ENCODE data around the gene SKI. TPM values are rescaled to one million over a fixed set of nuclear protein-coding genes. Genes with fewer than 3 reads are reported as not detected.
A peak's percentile ranks its signal among the peaks of the same experiment; 100 is the strongest.

Gene SKI
- total and polyA plus RNA-seq, 9 of the 15 experiments (the other 6 are each of a cell fraction or from before 2014, with no cell fraction given): 0.10 to 60.5 (median 4.6) TPM

DNA sequence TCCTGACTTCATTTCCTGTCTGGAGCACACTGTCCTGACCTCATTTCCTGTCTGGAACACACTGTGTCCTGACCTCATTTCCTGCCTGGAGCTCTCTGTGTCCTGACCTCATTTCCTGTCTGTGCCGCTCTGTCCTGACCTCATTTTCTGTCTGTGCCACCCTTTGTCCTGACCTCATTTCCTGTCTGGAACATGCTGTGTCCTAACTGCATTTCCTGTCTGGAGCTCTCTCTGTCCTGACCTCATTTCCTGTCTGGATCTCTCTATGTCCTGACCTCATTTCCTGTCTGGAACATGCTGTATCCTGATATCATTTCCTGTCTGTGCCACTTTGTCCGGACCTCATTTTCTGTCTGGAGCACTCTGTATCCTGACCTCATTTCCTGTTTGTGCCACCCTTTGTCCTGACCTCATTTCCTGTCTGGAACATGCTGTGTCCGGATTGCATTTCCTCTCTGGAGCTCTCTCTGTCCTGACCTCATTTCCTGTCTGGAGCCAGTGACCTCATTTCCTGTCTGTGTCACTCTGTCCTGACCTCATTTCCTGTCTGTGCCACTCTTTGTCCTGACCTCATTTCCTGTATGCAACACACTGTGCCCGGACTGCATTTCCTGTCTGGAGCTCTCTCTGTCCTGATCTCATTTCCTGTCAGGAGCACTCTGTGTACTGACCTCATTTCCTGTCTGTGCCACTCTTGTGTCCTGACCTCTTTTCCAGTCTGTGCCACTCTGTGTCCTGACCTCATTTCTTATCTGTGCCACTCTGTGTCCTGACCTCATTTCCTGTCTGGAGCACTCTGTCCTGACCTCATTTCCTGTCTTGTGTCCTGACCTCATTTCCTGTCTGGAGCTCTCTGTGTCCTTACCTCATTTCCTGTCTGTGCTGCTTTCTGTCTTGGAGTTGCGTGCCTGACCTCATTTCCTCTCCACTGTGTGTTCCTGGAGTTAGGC, 27.6 kb downstream of the SKI start (continued):
- TF ChIP-seq, protein P1, sequence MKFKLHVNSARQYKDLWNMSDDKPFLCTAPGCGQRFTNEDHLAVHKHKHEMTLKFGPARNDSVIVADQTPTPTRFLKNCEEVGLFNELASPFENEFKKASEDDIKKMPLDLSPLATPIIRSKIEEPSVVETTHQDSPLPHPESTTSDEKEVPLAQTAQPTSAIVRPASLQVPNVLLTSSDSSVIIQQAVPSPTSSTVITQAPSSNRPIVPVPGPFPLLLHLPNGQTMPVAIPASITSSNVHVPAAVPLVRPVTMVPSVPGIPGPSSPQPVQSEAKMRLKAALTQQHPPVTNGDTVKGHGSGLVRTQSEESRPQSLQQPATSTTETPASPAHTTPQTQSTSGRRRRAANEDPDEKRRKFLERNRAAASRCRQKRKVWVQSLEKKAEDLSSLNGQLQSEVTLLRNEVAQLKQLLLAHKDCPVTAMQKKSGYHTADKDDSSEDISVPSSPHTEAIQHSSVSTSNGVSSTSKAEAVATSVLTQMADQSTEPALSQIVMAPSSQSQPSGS (CRISPR knock-in tag; IDR thresholded peaks at IDR 0.05): peak; percentile 73; the same call in 1 of the 2 replicates
- TF ChIP-seq, protein P2, sequence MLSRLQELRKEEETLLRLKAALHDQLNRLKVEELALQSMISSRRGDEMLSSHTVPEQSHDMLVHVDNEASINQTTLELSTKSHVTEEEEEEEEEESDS (CRISPR knock-in tag; IDR thresholded peaks at IDR 0.05): no peak
- TF ChIP-seq ZNF212 (CRISPR knock-in tag; IDR thresholded peaks at IDR 0.05) (no peak), HDGF (IDR thresholded peaks at IDR 0.05) (no peak), KLF13 (tag; IDR thresholded peaks at IDR 0.05; ENCODE audit: borderline replicate concordance, low read depth) (no peak), ZNF551 (CRISPR knock-in tag; IDR thresholded peaks at IDR 0.05) (no peak), ELF2 (CRISPR knock-in tag; IDR thresholded peaks at IDR 0.05) (no peak), FOXP1 (CRISPR knock-in tag; IDR thresholded peaks at IDR 0.05) (no peak), NFE2 (IDR thresholded peaks at IDR 0.05; ENCODE audit: low read depth) (no peak), NFATC3 (IDR thresholded peaks at IDR 0.05) (0 out of 2 replicates have a peak, but pooled peaks have one; percentile 25), RAD21 (CRISPR knock-in tag; conservative IDR thresholded peaks at IDR 0.05 in 1 of 2, IDR thresholded peaks at IDR 0.05 in 1 of 2) (no peak), NUFIP1 (IDR thresholded peaks at IDR 0.05; ENCODE audit: partially characterized antibody) (no peak), ZBTB7A (IDR thresholded peaks at IDR 0.05; ENCODE audit: borderline replicate concordance, control insufficient read depth, low read depth, low read length) (no peak), NRF1 (conservative IDR thresholded peaks at IDR 0.05 in 1 of 2, IDR thresholded peaks at IDR 0.05 in 1 of 2) (no peak), ZNF584 (CRISPR knock-in tag; IDR thresholded peaks at IDR 0.05; ENCODE audit: low read depth) (peak; percentile 66; the same call in 1 of the 2 replicates), SMAD1 (IDR thresholded peaks at IDR 0.05; ENCODE audit: low read depth, low read length, partially characterized antibody) (no peak), CBX5 (IDR thresholded peaks at IDR 0.05; ENCODE audit: borderline replicate concordance, low read depth) (peak; percentile 46; the same call in 1 of the 2 replicates), MTA3 (IDR thresholded peaks at IDR 0.05; ENCODE audit: borderline replicate concordance) (peak; percentile 98), SUPT5H (IDR thresholded peaks at IDR 0.05) (no peak)
- TF ChIP-seq, protein P3, sequence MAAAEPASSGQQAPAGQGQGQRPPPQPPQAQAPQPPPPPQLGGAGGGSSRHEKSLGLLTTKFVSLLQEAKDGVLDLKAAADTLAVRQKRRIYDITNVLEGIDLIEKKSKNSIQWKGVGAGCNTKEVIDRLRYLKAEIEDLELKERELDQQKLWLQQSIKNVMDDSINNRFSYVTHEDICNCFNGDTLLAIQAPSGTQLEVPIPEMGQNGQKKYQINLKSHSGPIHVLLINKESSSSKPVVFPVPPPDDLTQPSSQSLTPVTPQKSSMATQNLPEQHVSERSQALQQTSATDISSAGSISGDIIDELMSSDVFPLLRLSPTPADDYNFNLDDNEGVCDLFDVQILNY (CRISPR knock-in tag; IDR thresholded peaks at IDR 0.05): no peak
- TF ChIP-seq, protein P4, sequence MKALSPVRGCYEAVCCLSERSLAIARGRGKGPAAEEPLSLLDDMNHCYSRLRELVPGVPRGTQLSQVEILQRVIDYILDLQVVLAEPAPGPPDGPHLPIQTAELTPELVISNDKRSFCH (CRISPR knock-in tag; IDR thresholded peaks at IDR 0.05): no peak
- TF ChIP-seq, protein P4 (tag; IDR thresholded peaks at IDR 0.05): peak; percentile 59; the same call in 1 of the 2 replicates
- TF ChIP-seq, protein P5, sequence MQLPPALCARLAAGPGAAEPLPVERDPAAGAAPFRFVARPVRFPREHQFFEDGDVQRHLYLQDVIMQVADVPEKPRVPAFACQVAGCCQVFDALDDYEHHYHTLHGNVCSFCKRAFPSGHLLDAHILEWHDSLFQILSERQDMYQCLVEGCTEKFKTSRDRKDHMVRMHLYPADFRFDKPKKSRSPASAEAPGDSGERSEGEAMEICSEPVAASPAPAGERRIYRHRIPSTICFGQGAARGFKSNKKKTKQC (CRISPR knock-in tag; IDR thresholded peaks at IDR 0.05): no peak
- TF ChIP-seq, protein P6, sequence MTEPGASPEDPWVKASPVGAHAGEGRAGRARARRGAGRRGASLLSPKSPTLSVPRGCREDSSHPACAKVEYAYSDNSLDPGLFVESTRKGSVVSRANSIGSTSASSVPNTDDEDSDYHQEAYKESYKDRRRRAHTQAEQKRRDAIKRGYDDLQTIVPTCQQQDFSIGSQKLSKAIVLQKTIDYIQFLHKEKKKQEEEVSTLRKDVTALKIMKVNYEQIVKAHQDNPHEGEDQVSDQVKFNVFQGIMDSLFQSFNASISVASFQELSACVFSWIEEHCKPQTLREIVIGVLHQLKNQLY (CRISPR knock-in tag; conservative IDR thresholded peaks at IDR 0.05): 0 out of 4 replicates have a peak, but pooled peaks of 1 of the 2 experiments have one; percentile 62

Measured in K562 (cell line).